Activated gamma-delta T cell (primary cell): ENCODE measurements around the gene HIKESHI.
"Not testable (repeated sequence)": the region's sequence is repeated elsewhere in the genome, so short reads cannot be mapped to it uniquely, and the experiment has no call there.

ENCODE experiments used
- DNase-seq: peaks from one replicate; lab custom pipeline; 2025; lab: John Stamatoyannopoulos, UW
- total RNA-seq, 2 donors: gene quantifications; one replicate each; lab custom pipeline; 2026; lab: John Stamatoyannopoulos, UW

The HIKESHI gene
- total RNA-seq, result 33.0 to 37.8 reads per million in 2 donors

- peak; percentile 37 for DNase-seq
These were observed at the start of gene HIKESHI for GRCh38 chr11:86302092-86302793. Gene HIKESHI, plus strand, starts transcription at chr11:86302240. Its CDS starts 209 bp downstream, at chr11:86302449.

DNA sequence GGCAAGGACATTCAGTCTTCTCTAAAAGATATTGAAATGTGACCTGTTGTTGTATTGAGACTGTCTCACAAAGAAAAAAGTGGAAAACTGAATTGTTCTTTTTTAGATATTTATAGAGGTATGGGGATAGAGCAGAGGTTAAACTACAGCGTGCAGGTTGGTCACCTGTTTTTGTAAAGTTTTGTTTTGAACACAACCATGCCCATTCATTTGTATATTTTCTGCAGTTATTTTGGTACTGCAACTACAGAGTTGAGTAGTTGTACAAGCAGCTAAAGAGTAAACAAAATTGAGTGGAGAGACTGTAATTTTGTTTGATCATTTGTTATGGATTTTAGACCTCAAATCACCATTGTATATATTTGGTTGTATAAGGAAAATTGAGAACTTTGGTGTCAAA, 46.1 kb upstream of the HIKESHI start:
- DNase-seq, result no peak

GRCh38 chr11:86256608-86257007, 45.4 kb upstream of the HIKESHI start:
- DNase-seq, result no peak

GRCh38 chr11:86257446-86257845, 44.6 kb upstream of the HIKESHI start:
- DNase-seq, result no peak

GRCh38 chr11:86259730-86260129, 42.3 kb upstream of the HIKESHI start:
- DNase-seq, result no peak

- no peak for DNase-seq
These were observed 40.7 kb upstream of the HIKESHI start for GRCh38 chr11:86261328-86261727.

DNA sequence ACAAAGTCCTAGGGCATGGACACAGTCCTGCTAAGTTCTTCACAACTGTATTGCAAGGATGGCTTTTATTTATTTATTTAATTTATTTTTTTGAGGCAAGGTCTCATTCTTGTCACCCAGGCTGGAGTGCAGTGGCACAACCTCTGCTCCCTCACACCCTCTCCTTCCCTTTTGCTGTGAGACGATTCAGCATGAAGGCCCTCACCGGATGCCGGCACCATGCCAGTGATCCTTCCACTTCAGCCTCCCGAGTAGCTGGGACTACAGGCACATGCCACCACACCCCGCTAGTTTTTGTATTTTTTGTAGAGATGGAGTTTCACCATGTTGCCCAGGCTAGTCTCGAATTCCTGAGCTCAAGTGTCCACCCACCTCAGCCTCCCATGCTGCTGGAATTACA, 39.7 kb upstream of the HIKESHI start:
- DNase-seq, result no peak

DNA sequence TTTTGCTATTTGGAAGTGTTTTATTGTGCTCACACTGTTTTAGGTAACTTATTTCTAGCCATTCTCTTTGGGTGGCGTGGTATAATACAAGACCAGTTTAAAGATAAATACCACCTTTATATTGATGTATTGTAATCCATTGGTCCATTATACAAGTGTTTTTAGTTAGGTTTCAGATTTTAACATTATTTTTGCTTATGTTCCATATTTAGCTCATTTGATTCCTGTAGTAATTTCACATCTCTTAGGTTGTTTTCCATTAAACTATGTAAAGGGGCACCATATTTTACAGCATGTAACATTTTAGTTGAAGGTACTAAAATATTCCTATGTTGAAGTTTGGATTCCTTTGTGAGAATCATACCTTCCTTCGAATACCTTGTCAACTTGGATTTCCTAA, 37.4 kb upstream of the HIKESHI start:
- DNase-seq, result no peak

DNA sequence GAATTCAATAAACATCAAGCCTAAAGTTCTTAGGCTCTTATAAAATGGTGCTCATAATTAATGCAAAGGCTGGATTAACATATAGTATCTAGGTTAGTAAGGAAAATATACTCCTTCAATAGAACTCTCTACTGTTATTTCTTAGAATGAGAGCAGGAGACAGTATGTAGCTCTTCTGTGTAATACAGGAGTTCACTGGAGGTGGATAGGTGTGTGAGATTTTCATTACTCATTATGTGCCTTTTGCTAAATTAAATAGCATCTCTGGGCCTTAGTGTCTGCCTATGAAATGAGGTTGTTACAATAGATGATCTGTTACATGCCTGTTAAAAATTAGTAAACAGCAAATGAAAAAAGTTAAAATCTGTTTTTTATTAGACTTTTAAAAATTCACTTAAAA, 36.8 kb upstream of the HIKESHI start:
- DNase-seq, result no peak

- no peak for DNase-seq
These were observed 32.4 kb upstream of the HIKESHI start for GRCh38 chr11:86269645-86270044.

- no peak for DNase-seq
These were observed 27.5 kb upstream of the HIKESHI start for GRCh38 chr11:86274503-86274902.

DNA sequence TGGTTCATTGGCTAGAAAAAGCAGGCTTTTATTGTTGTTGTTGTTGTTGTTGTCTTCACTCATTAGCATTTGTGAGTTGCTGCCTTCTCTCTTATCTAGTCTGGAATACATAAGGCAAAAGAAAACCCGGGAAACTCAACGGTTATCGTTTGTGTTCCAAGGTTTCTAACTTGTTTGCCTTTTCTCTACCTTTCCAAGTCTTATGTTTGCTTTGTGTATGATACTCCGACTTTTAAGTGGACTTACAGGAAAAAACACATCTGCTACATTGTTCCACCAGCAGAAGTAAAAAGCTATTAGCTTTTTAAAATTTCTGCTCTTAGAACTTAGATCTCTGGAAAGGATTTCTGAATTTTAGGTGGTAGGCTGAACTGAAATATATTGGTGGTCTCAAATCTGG, 27.0 kb upstream of the HIKESHI start:
- no peak for DNase-seq

DNA sequence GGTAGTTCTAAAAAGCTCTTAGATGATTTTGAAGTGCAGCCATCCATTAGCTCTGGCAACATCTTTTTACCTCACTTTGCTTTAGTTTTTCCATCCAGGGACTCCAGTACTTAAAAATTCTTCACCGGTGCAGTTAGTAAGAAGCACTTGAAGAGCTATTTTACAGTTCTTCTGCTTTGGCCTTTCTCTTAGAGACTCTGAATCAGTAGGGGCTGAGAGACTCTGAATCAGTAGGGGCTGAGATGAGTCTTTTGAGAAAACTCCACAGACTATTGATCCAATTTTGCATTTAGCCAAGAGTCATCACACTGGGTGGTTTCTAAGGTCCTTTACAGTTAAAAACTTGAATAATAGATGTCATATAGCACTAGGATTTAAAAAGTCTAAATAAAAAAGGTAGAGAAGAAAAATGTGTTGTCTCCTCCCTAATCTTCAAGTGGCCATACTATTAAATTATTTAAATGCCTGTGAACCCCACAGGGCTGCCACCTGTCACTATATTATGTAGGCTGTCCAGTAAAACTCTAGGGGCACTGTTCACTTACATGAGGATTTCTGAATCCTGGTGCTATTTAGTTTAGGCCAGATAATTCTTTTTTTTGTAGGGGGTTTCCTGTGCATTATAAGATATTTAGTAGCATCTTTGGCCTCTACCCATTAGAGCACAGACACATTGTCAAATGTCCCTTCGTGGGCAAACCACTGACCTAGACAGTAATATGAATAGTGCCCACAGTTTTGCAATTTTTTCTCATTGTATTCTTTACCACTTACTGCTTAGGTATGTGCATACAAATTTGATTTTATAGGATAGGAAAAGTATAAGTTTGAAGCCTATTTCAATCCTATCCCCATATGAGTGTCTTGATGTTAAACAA, 26.3 kb upstream of the HIKESHI start:
- no peak for DNase-seq

DNA sequence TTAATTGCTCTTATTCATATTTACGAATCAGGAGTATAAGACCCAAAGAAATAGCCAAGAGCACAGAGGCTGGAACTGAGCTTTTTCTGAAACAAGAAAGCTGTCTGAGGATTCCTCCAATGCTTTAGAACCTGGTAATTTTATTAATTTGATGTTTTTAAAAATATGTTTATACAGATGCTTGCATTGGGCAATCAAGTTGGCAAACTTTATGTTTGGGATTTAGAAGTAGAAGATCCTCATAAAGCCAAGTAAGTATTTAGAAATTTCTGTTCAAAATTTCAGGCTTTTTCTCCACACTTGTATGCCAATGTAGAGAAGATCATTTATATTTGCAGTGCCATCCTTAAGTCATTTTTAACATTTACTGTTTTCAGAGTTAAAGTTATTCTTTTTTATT, 24.3 kb upstream of the HIKESHI start:
- DNase-seq, result no peak

DNA sequence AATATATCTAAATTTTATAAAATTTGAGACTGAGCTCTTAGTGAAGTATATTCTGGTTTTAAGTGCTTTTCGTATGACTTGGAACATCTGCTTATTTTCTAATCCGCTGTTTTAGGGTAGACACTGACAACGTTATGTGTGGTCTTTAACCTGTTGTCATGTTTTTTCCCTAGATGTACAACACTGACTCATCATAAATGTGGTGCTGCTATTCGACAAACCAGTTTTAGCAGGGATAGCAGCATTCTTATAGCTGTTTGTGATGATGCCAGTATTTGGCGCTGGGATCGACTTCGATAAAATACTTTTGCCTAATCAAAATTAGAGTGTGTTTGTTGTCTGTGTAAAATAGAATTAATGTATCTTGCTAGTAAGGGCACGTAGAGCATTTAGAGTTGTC, 23.8 kb upstream of the HIKESHI start:
- no peak for DNase-seq

DNA sequence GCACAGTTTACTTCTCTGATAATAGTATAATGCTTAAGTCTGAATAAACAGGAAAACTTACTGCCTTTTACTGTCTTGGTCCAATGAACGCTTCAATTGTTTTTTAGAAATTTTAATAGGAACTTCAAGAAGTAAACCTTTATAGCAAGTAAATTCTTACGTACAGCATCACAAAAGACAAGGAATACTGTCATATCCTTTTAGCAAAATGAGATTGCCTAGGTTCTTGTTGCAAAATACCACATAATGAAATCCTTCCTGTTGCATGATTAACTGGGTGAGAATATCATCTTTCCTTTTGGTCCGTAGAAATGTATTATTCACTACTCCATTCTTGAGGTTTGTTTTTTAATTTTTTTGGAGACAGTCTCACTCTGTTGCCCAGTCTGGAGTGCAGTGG, 22.3 kb upstream of the HIKESHI start:
- DNase-seq, result no peak

GRCh38 chr11:86287468-86287796, 14.6 kb upstream of the HIKESHI start:
- no peak for DNase-seq

DNA sequence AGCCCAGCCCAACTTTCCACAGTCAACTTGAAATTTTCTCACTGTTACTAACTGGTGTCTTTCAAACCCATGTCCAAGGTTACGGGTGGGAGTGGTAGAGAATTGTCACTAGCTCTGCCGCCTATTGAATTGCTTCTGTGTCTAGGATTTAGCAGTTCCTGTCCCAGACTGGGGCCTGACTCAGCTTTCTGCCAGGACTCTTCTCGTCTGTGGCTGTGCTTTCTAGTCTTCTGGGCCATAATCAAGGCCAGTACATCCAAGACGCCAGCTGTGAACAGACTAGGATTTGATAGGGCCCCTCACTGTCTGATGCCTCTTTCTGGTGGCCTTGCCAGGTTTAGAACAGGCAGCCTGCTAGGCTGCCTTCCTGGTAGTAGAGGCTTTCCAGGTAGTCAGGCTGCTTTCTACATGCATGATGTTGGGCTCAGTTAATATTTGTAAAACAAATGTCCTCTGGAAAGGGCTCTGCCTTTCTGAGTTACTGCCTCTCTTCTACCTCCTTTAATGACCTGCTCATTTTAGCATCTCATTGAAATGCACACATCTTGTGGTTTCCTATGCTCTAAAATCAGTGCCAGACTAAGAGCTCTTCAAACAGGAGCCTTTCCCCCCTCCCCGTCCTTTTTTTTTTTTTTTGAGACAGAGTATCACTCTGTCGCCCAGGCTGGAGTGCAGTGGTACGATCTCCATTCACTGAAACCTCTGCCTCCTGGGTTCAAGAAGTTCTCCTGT, 13.1 kb upstream of the HIKESHI start:
- no peak for DNase-seq

- not testable (repeated sequence) for DNase-seq
These were observed 12.3 kb upstream of the HIKESHI start for GRCh38 chr11:86289508-86290280.

DNA sequence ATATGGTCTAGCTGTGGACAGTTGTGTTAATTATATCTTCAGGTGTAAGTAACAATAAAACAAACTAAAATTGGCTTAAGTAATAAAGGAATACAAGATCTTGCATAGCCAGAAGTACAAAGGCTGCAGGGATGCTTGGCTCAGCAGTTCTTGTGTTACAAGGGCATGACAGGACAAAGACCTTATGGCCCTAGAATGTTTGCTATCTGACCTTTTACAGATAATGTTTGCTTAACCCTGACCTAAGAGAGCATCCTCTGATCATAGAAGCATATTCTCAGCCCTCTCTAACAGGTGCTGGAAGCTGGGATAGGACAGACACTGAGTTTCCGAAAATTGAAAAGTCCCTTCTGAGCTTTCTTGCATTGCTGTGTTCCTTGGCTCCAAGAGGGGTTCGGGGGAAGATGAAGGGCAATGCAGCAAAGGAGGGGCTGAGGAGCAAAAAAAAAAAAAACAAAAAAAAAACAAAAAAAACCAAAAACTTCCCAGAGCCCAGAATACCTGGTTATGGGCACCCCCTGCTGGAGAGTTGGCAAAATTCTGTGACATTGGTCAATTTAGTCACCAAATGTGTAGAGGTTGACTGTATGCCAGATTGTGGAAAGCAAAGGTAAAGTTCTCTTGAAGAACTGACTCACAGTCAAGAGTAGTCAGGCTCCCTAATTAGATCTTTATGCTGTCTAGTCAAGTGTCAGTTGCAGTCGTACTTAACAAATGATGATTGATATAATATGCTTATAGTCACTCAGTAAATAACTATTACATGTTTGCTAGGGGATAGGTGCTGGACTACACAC, 10.4 kb upstream of the HIKESHI start:
- DNase-seq, result no peak
